ENCODE data around the gene EEPD1.

- TF ChIP-seq CTCF (IDR thresholded peaks at IDR 0.05) (no peak), POLR2A (IDR thresholded peaks at IDR 0.05) (no peak), POLR2AphosphoS5 (IDR thresholded peaks at IDR 0.05) (no peak)
These were observed 28.6 kb downstream of the EEPD1 start for GRCh38 chr7:36181668-36182067.
